ENCODE data around the gene FAM222B. TPM values are rescaled to one million over a fixed set of nuclear protein-coding genes. Genes with fewer than 3 reads are reported as not detected.

The FAM222B gene
- total RNA-seq, 4 donors from 2014 or later, result 23.2 to 41.0 (median 32.9) TPM

- Histone ChIP-seq H3K27me3 (no peaks in the 10 kb centered on the region), H3K9me3 (no peaks in the 10 kb centered on the region), H3K27ac (no peak overlapping the region), H3K36me3 (peaks cover 0 to 19% (median 9%) of the 10 kb centered on the region in 4 donors), H3K4me3 (no peak overlapping the region), H3K4me1 (peaks cover 4 to 20% (median 9%) of the 10 kb centered on the region in 4 donors)
- in situ Hi-C loops (cut with MboI; ENCODE audit: low pct_ligation_motif_present in 1 of 4, low pct_unique_long_range_greater_than_20kb in 1 of 4, low sequenced_read_pairs in 3 of 4) (no loop called here), intact Hi-C loops (cut with DNase I; ENCODE audit: low total_unique reads) (no loop called here)
- TF ChIP-seq POLR2AphosphoS5 (IDR thresholded peaks at IDR 0.05) (no peak), POLR2A (IDR thresholded peaks at IDR 0.05) (no peak)
- WGBS, 2 donors (ENCODE audit: low coverage in 1 of 2), result 88% methylated on average over 3 of the region's 3 CpGs; no CpG with 5 or more reads in 1 of the 2 donors
- DNase-seq, result no peak
Measured at GRCh38 chr17:28862561-28862960, 20.0 kb upstream of the FAM222B start.

DNA sequence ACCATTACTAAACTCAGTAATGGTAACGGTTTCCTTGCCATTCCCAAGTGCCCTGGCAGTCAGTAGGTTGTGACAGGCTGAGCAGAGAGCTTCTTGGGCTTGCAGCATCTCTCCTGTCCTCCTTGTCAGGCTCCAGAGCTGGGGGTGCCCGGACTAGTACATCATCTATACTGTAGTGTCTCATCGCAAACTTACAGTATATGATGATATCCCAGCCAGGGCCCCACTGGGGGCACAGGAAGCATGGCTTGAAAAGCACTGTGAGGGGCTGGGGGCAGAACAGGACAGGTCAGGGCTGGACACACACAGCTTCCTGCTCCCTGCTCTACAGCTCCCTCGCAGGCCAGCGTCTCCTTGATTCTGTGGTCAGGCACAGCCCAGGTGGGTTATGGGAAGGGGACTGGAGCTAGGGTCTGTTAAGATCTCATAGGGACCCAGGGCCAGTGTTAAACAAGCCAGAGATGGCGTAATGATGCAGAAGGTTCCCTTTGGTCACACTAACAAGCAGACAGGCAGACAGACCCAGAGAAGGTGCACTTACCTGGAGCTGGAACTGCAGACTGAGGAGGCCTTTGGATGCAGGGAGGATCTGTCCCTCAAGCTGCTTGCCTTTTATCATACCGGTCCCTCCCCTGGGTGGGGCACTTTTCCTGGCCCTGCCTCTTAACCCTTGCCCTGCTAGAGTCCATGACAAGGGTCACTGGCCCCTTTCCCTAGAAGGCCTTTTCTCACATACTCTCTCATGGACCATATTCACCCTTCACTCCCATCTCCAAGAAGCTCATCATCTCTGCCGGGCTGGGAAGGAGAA is 19.0 kb upstream of the FAM222B start:
- intact Hi-C loops (cut with DNase I; ENCODE audit: low total_unique reads) (no loop called here), in situ Hi-C loops (cut with MboI; ENCODE audit: low pct_ligation_motif_present in 1 of 4, low pct_unique_long_range_greater_than_20kb in 1 of 4, low sequenced_read_pairs in 3 of 4) (no loop called here)
- WGBS, 2 donors (ENCODE audit: low coverage in 1 of 2), result 68 to 76% methylated on average over 2 to 8 of the region's 8 CpGs
- Histone ChIP-seq H3K27me3 (no peaks in the 10 kb centered on the region), H3K36me3 (peaks cover 0 to 19% (median 9%) of the 10 kb centered on the region in 4 donors), H3K4me1 (peaks cover 4 to 20% (median 9%) of the 10 kb centered on the region in 4 donors), H3K4me3 (no peak overlapping the region), H3K9me3 (no peaks in the 10 kb centered on the region), H3K27ac (no peak overlapping the region)
- no peak for TF ChIP-seq CTCF (IDR thresholded peaks at IDR 0.05)
- TF ChIP-seq POLR2A (IDR thresholded peaks at IDR 0.05), result no peak
- DNase-seq, result peak; percentile 21

DNA sequence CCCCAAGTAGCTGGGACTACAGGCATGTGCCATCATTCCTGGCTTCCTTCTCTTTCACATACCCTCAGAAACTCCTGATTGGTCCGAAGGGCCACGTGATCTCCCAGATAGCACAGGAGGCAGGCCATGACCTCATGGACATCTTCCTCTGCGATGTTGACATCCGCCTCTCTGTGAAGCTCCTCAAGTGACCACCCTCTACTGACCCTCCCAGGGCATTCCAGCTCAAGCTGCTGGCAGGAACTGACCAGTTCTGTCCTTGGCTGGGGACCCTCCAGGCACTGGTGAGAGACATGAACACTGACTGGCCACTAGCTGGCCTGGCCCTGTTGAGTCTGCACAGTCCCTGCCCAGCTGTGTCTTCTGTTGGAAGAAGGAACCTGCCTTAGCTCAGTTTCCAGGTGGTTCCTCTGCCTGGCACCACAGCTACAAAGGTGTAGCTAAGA is 17.8 kb upstream of the FAM222B start:
- peaks cover 0 to 19% (median 9%) of the 10 kb centered on the region in 4 donors for H3K36me3 ChIP-seq
- peaks cover 8 to 19% (median 12%) of the 10 kb centered on the region in 4 donors for H3K4me1 ChIP-seq
- intact Hi-C loops (cut with DNase I; ENCODE audit: low total_unique reads) (no loop called here), in situ Hi-C loops (cut with MboI; ENCODE audit: low pct_ligation_motif_present in 1 of 4, low pct_unique_long_range_greater_than_20kb in 1 of 4, low sequenced_read_pairs in 3 of 4) (no loop called here)
- no peak for TF ChIP-seq POLR2A (IDR thresholded peaks at IDR 0.05)
- no peak for TF ChIP-seq POLR2AphosphoS5 (IDR thresholded peaks at IDR 0.05)
- no peak for TF ChIP-seq CTCF (IDR thresholded peaks at IDR 0.05)
- TF ChIP-seq EP300 (IDR thresholded peaks at IDR 0.05; ENCODE audit: low read depth), result no peak
- WGBS, 2 donors (ENCODE audit: low coverage in 1 of 2), result 91 to 100% methylated on average over 3 to 4 of the region's 4 CpGs
- H3K27ac ChIP-seq, result no peak overlapping the region
- no peak for DNase-seq
- no peak overlapping the region for H3K4me3 ChIP-seq
- H3K27me3 ChIP-seq, result no peaks in the 10 kb centered on the region
- H3K9me3 ChIP-seq, result no peaks in the 10 kb centered on the region

DNA sequence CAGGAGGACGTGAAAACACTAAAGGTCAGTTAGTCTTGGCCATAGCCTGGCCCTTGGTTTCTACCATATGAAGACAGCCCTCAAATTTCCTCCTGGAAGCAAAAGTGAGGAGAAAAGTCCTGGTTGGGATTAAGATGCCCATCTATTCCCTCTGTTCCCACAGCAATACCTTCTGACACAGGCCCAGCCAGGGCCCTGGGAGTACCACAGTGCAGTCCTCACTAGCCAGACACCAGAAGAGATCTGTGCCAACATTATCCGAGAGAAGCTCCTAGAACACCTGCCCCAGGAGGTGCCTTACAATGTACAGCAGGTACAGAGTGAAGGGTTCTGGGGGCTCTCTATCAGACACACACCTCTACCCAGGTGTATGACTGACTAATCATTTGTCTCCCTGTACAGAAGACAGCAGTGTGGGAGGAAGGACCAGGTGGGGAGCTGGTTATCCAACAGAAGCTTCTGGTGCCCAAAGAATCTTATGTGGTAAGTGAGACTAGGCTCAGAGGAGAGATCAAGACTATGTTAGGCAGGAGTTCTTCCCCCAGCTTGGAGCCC is 16.3 kb upstream of the FAM222B start:
- Histone ChIP-seq H3K4me3 (no peak overlapping the region), H3K27ac (no peak overlapping the region), H3K36me3 (peaks cover 0 to 19% (median 9%) of the 10 kb centered on the region in 4 donors), H3K4me1 (peaks cover 6 to 17% (median 13%) of the 10 kb centered on the region in 4 donors), H3K27me3 (no peaks in the 10 kb centered on the region), H3K9me3 (no peaks in the 10 kb centered on the region)
- TF ChIP-seq POLR2AphosphoS5 (IDR thresholded peaks at IDR 0.05) (no peak), EP300 (IDR thresholded peaks at IDR 0.05; ENCODE audit: low read depth) (no peak), CTCF (IDR thresholded peaks at IDR 0.05) (no peak), POLR2A (IDR thresholded peaks at IDR 0.05) (no peak)
- DNase-seq, result no peak
- 17 to 69% methylated on average over 1 to 2 of the region's 2 CpGs for WGBS, 2 donors (ENCODE audit: low coverage in 1 of 2)
- in situ Hi-C loops (cut with MboI; ENCODE audit: low pct_ligation_motif_present in 1 of 4, low pct_unique_long_range_greater_than_20kb in 1 of 4, low sequenced_read_pairs in 3 of 4) (no loop called here), intact Hi-C loops (cut with DNase I; ENCODE audit: low total_unique reads) (no loop called here)
